CD4-positive, alpha-beta memory T cell (primary cell): Measurements from ENCODE around the gene MZB1. TPM values are rescaled to one million over a fixed set of nuclear protein-coding genes. Genes with fewer than 3 reads are reported as not detected.

ENCODE experiments used
- CTCF ChIA-PET: fragments of 350-600 bp; sonication (Branson Sonifier 250); formaldehyde crosslinking; loops from one replicate; lab custom pipeline; 2021; ENCODE audit warnings: inconsistent platforms; ENCODE audit not compliant: partially characterized antibody; lab: Charles Lee
- POLR2A ChIA-PET: fragments of 350-600 bp; sonication (Branson Sonifier 250); formaldehyde crosslinking; loops from one replicate; lab custom pipeline; 2021; ENCODE audit not compliant: partially characterized antibody; lab: Charles Lee
- DNase-seq, 5 donors: peaks; one replicate each; pipeline versions ENCODE4 v3.0.0 to v3.0.0-alpha.2; 2020 to 2022; ENCODE audit warnings: mixed read lengths in 1 of 5
- H3K27ac ChIP-seq: one replicate; pipeline ENCODE4 v1.7.0; 2013; ENCODE audit warnings: low read depth, low read length
- H3K27me3 ChIP-seq: 2 replicates; pipeline ENCODE4 v1.7.0; 2013; ENCODE audit warnings: mild to moderate bottlenecking, low read length, moderate library complexity; ENCODE audit not compliant: insufficient read depth
- H3K36me3 ChIP-seq: 2 replicates; pipeline ENCODE4 v1.7.0; 2013; ENCODE audit warnings: mild to moderate bottlenecking, low read length, moderate library complexity; ENCODE audit not compliant: insufficient read depth
- H3K4me1 ChIP-seq: 2 replicates; pipeline ENCODE4 v1.7.0; 2013; ENCODE audit warnings: mild to moderate bottlenecking, low read length, moderate library complexity; ENCODE audit not compliant: insufficient read depth
- H3K4me3 ChIP-seq, 2 donors: one replicate each; pipeline ENCODE4 v1.7.0; 2013; ENCODE audit warnings: low read length in 2 of 2, mild to moderate bottlenecking in 1 of 2
- H3K9me3 ChIP-seq, 2 donors: one replicate each; pipeline ENCODE4 v1.7.0; 2013; ENCODE audit warnings: low read length in 2 of 2, control low read depth in 1 of 2; ENCODE audit not compliant: control insufficient read depth in 1 of 2
- H3K27ac Mint-ChIP-seq, 7 donors: one replicate each; pipeline ENCODE4 v1.8.0; 2020 to 2021; ENCODE audit warnings: mixed read lengths in 7 of 7, mild to moderate bottlenecking in 6 of 7, inconsistent platforms in 3 of 7, moderate library complexity in 3 of 7
- H3K27me3 Mint-ChIP-seq, 2 donors: one replicate each; pipeline ENCODE4 v1.8.0; 2020 to 2021; ENCODE audit warnings: mixed read lengths in 2 of 2
- H3K36me3 Mint-ChIP-seq, 2 donors: one replicate each; pipeline ENCODE4 v1.8.0; 2020 to 2021; ENCODE audit warnings: mixed read lengths in 2 of 2, inconsistent platforms in 1 of 2, mild to moderate bottlenecking in 1 of 2
- H3K4me1 Mint-ChIP-seq, 4 donors: one replicate each; pipeline ENCODE4 v1.8.0; 2020 to 2021; ENCODE audit warnings: mixed read lengths in 4 of 4, mild to moderate bottlenecking in 1 of 4
- H3K4me3 Mint-ChIP-seq, 8 donors: one replicate each; pipeline ENCODE4 v1.8.0; 2020 to 2021; ENCODE audit warnings: mixed read lengths in 8 of 8, mild to moderate bottlenecking in 7 of 8, moderate library complexity in 6 of 8, inconsistent platforms in 3 of 8
- H3K9me3 Mint-ChIP-seq, 8 donors: one replicate each; pipeline ENCODE4 v1.8.0; 2020 to 2021; ENCODE audit warnings: mixed read lengths in 8 of 8, mild to moderate bottlenecking in 5 of 8, inconsistent platforms in 3 of 8, moderate library complexity in 1 of 8
- intact Hi-C: fragments of 100-400 bp; cut with micrococcal nuclease; formaldehyde crosslinking; loops from one replicate; pipeline ENCODE4 v1.15.1; 2023
- polyA plus RNA-seq, 2 donors: library from polyadenylated mRNA; unstranded; fragments of 300-500 nt; fragmentation: Illumina TruSeq; gene quantifications; one replicate each; pipeline ENCODE4 v1.2.3, GENCODE V29; 2021
- total RNA-seq, 2 experiments: library from RNA; stranded (reverse); gene quantifications; one replicate each; pipeline ENCODE4 v1.2.3, GENCODE V29; 2021

The MZB1 gene
- total and polyA plus RNA-seq, 4 experiments from 2014 or later, result 0.84 to 8.2 (median 1.0) TPM

- Mint-ChIP-seq H3K36me3 (peaks cover 5 to 12% of the 10 kb centered on the region in 2 donors), H3K27me3 (no peaks in the 10 kb centered on the region), H3K4me3 (no peak overlapping the region), H3K9me3 (no peaks in the 10 kb centered on the region), H3K4me1 (peaks cover 0 to 6% (median under 1%) of the 10 kb centered on the region in 4 donors), H3K27ac (no peak overlapping the region)
- ChIA-PET POLR2A (no interaction called here), CTCF (no interaction called here)
- no peaks in the 10 kb centered on the region for H3K4me1 ChIP-seq
- no peaks in the 10 kb centered on the region for H3K36me3 ChIP-seq
- H3K27ac ChIP-seq, result no peak overlapping the region
- intact Hi-C loops, result no loop called here
- no peaks in the 10 kb centered on the region for H3K9me3 ChIP-seq
- H3K4me3 ChIP-seq, result no peak overlapping the region
- no peak for DNase-seq
- no peaks in the 10 kb centered on the region for H3K27me3 ChIP-seq
Measured at GRCh38 chr5:139378101-139378825, 11.4 kb downstream of the MZB1 start.

GRCh38 chr5:139377226-139377625 is 12.5 kb downstream of the MZB1 start:
- intact Hi-C loops, result no loop called here
- Mint-ChIP-seq H3K9me3 (no peaks in the 10 kb centered on the region), H3K27me3 (no peaks in the 10 kb centered on the region), H3K27ac (peak overlapping the region in 1 of 7 donors; percentile 50), H3K36me3 (peaks cover 10 to 13% of the 10 kb centered on the region in 2 donors), H3K4me3 (no peak overlapping the region), H3K4me1 (peaks cover 0 to 6% (median under 1%) of the 10 kb centered on the region in 4 donors)
- no peak for DNase-seq
- H3K4me1 ChIP-seq, result no peaks in the 10 kb centered on the region
- CTCF ChIA-PET, result no interaction called here
- peaks cover under 1% of the 10 kb centered on the region for H3K36me3 ChIP-seq
- no peak overlapping the region for H3K27ac ChIP-seq
- POLR2A ChIA-PET, result interaction anchor here (1.7 kb wide), 1 partner anchor 13 kb away, joined by 4 read pairs; no protein-coding TSS in a partner anchor
- H3K4me3 ChIP-seq, result no peak overlapping the region
- no peaks in the 10 kb centered on the region for H3K27me3 ChIP-seq
- H3K9me3 ChIP-seq, result no peaks in the 10 kb centered on the region

- Mint-ChIP-seq H3K36me3 (peaks cover 18 to 19% of the 10 kb centered on the region in 2 donors), H3K9me3 (no peaks in the 10 kb centered on the region), H3K27me3 (no peaks in the 10 kb centered on the region), H3K27ac (no peak overlapping the region), H3K4me3 (no peak overlapping the region), H3K4me1 (peaks cover 0 to 6% (median under 1%) of the 10 kb centered on the region in 4 donors)
- H3K4me3 ChIP-seq, result no peak overlapping the region
- intact Hi-C loops, result no loop called here
- H3K4me1 ChIP-seq, result no peaks in the 10 kb centered on the region
- H3K36me3 ChIP-seq, result peaks cover 9% of the 10 kb centered on the region
- DNase-seq, result no peak
- CTCF ChIA-PET, result no interaction called here
- POLR2A ChIA-PET, result interaction anchor here (1.7 kb wide), 1 partner anchor 14 kb away, joined by 4 read pairs; no protein-coding TSS in a partner anchor
- H3K9me3 ChIP-seq, result no peaks in the 10 kb centered on the region
- no peak overlapping the region for H3K27ac ChIP-seq
- H3K27me3 ChIP-seq, result no peaks in the 10 kb centered on the region
Measured at GRCh38 chr5:139376364-139376763, 13.3 kb downstream of the MZB1 start.

- CTCF ChIA-PET, result no interaction called here
- Histone ChIP-seq H3K4me3 (no peak overlapping the region), H3K27ac (no peak overlapping the region), H3K9me3 (no peaks in the 10 kb centered on the region), H3K27me3 (no peaks in the 10 kb centered on the region), H3K4me1 (no peaks in the 10 kb centered on the region), H3K36me3 (peaks cover 12% of the 10 kb centered on the region)
- POLR2A ChIA-PET, result no interaction called here
- H3K4me1 Mint-ChIP-seq, result peaks cover 0 to 6% (median under 1%) of the 10 kb centered on the region in 4 donors
- H3K27ac Mint-ChIP-seq, result peak overlapping the region in 1 of 7 donors; percentile 41
- no peaks in the 10 kb centered on the region for H3K9me3 Mint-ChIP-seq
- intact Hi-C loops, result no loop called here
- no peak overlapping the region for H3K4me3 Mint-ChIP-seq
- H3K36me3 Mint-ChIP-seq, result peaks cover 18 to 25% of the 10 kb centered on the region in 2 donors
- no peak for DNase-seq
- no peaks in the 10 kb centered on the region for H3K27me3 Mint-ChIP-seq
Measured at GRCh38 chr5:139374909-139375308, 14.8 kb downstream of the MZB1 start.

GRCh38 chr5:139371482-139372435 is 18.0 kb downstream of the MZB1 start:
- no peaks in the 10 kb centered on the region for H3K27me3 ChIP-seq
- H3K9me3 ChIP-seq, result no peaks in the 10 kb centered on the region
- Mint-ChIP-seq H3K4me1 (peaks cover 0 to 6% (median under 1%) of the 10 kb centered on the region in 4 donors), H3K4me3 (no peak overlapping the region), H3K9me3 (no peaks in the 10 kb centered on the region), H3K36me3 (peaks cover 24 to 42% of the 10 kb centered on the region in 2 donors), H3K27me3 (no peaks in the 10 kb centered on the region), H3K27ac (no peak overlapping the region)
- no peak for DNase-seq
- peaks cover 20% of the 10 kb centered on the region for H3K36me3 ChIP-seq
- no peaks in the 10 kb centered on the region for H3K4me1 ChIP-seq
- intact Hi-C loops, result no loop called here
- ChIA-PET CTCF (no interaction called here), POLR2A (interaction anchor here (0.8 kb wide), 1 partner anchor 98 kb away, joined by 4 read pairs; no protein-coding TSS in a partner anchor)
- no peak overlapping the region for H3K27ac ChIP-seq
- no peak overlapping the region for H3K4me3 ChIP-seq

GRCh38 chr5:139369181-139369580 is 20.5 kb downstream of the MZB1 start:
- Mint-ChIP-seq H3K9me3 (no peaks in the 10 kb centered on the region), H3K4me1 (peaks cover 0 to 6% (median under 1%) of the 10 kb centered on the region in 4 donors), H3K27me3 (no peaks in the 10 kb centered on the region), H3K36me3 (peaks cover 35 to 60% of the 10 kb centered on the region in 2 donors), H3K4me3 (no peak overlapping the region), H3K27ac (no peak overlapping the region)
- Histone ChIP-seq H3K36me3 (peaks cover 35% of the 10 kb centered on the region), H3K9me3 (no peaks in the 10 kb centered on the region), H3K4me1 (no peaks in the 10 kb centered on the region), H3K27ac (no peak overlapping the region), H3K4me3 (no peak overlapping the region), H3K27me3 (no peaks in the 10 kb centered on the region)
- ChIA-PET CTCF (interaction anchor here (1.3 to 1.9 kb wide), 3 partner anchors 12 to 544 kb away, joined by 3 to 5 read pairs (median 4); no protein-coding TSS in a partner anchor), POLR2A (interaction anchor here (0.8 kb wide), 1 partner anchor 27 kb away, joined by 3 read pairs; no protein-coding TSS in a partner anchor)
- intact Hi-C loops, result no loop called here
- DNase-seq, result no peak
